Measurements from ENCODE around the gene IQCH.

The IQCH gene

GRCh38 chr15:67225336-67225735, 29.2 kb upstream of the IQCH start:
- Histone ChIP-seq H3K27ac (ENCODE audit: low read depth, low read length) (peak overlapping the region; percentile 74), H3K79me2 (ENCODE audit: control insufficient read depth, insufficient read depth, low read length, unreplicated experiment) (no peaks in the 10 kb centered on the region), H3K4me3 (ENCODE audit: low read depth, low read length) (peak overlapping the region; percentile 19; the same call in 1 of the 2 replicates), H3K4me1 (ENCODE audit: control insufficient read depth, insufficient read depth, low read length, unreplicated experiment) (peaks cover 13% of the 10 kb centered on the region), H2AFZ (ENCODE audit: low read length, unreplicated experiment) (no peak overlapping the region), H3K27me3 (ENCODE audit: insufficient read depth, low read length) (no peaks in the 10 kb centered on the region), H3K36me3 (ENCODE audit: insufficient read depth, low read length) (peaks cover 8% of the 10 kb centered on the region; the same call in 1 of the 2 replicates)

- H3K36me3 ChIP-seq (ENCODE audit: insufficient read depth, low read length) = peaks cover 19% of the 10 kb centered on the region
Measured at GRCh38 chr15:67227431-67227830, 27.2 kb upstream of the IQCH start.

GRCh38 chr15:67227846-67228245, 26.7 kb upstream of the IQCH start:
- Histone ChIP-seq H3K4me3 (ENCODE audit: low read depth, low read length) (no peak overlapping the region), H3K27ac (ENCODE audit: low read depth, low read length) (no peak overlapping the region), H2AFZ (ENCODE audit: low read length, unreplicated experiment) (no peak overlapping the region), H3K27me3 (ENCODE audit: insufficient read depth, low read length) (no peaks in the 10 kb centered on the region), H3K79me2 (ENCODE audit: control insufficient read depth, insufficient read depth, low read length, unreplicated experiment) (no peaks in the 10 kb centered on the region), H3K36me3 (ENCODE audit: insufficient read depth, low read length) (peaks cover 23% of the 10 kb centered on the region), H3K4me1 (ENCODE audit: control insufficient read depth, insufficient read depth, low read length, unreplicated experiment) (peaks cover 13% of the 10 kb centered on the region)

More at GRCh38 chr15:67227431-67227830, 27.2 kb upstream of the IQCH start:
- H3K79me2 ChIP-seq (ENCODE audit: control insufficient read depth, insufficient read depth, low read length, unreplicated experiment) = no peaks in the 10 kb centered on the region
- peaks cover 13% of the 10 kb centered on the region for H3K4me1 ChIP-seq (ENCODE audit: control insufficient read depth, insufficient read depth, low read length, unreplicated experiment)
- no peak overlapping the region for H3K4me3 ChIP-seq (ENCODE audit: low read depth, low read length)
- H2AFZ ChIP-seq (ENCODE audit: low read length, unreplicated experiment) = no peak overlapping the region
- no peak overlapping the region for H3K27ac ChIP-seq (ENCODE audit: low read depth, low read length)
- no peaks in the 10 kb centered on the region for H3K27me3 ChIP-seq (ENCODE audit: insufficient read depth, low read length)

- H2AFZ ChIP-seq (ENCODE audit: low read length, unreplicated experiment) = no peak overlapping the region
- H3K36me3 ChIP-seq (ENCODE audit: insufficient read depth, low read length) = peaks cover 28% of the 10 kb centered on the region
- no peaks in the 10 kb centered on the region for H3K79me2 ChIP-seq (ENCODE audit: control insufficient read depth, insufficient read depth, low read length, unreplicated experiment)
- H3K27me3 ChIP-seq (ENCODE audit: insufficient read depth, low read length) = no peaks in the 10 kb centered on the region
- peaks cover 13% of the 10 kb centered on the region for H3K4me1 ChIP-seq (ENCODE audit: control insufficient read depth, insufficient read depth, low read length, unreplicated experiment)
- H3K4me3 ChIP-seq (ENCODE audit: low read depth, low read length) = no peak overlapping the region
- H3K27ac ChIP-seq (ENCODE audit: low read depth, low read length) = no peak overlapping the region
Measured at GRCh38 chr15:67228286-67228685, 26.3 kb upstream of the IQCH start.

GRCh38 chr15:67230504-67230903, 24.1 kb upstream of the IQCH start:
- Histone ChIP-seq H2AFZ (ENCODE audit: low read length, unreplicated experiment) (no peak overlapping the region), H3K4me1 (ENCODE audit: control insufficient read depth, insufficient read depth, low read length, unreplicated experiment) (peaks cover 6% of the 10 kb centered on the region), H3K27ac (ENCODE audit: low read depth, low read length) (no peak overlapping the region), H3K4me3 (ENCODE audit: low read depth, low read length) (no peak overlapping the region), H3K27me3 (ENCODE audit: insufficient read depth, low read length) (no peaks in the 10 kb centered on the region), H3K79me2 (ENCODE audit: control insufficient read depth, insufficient read depth, low read length, unreplicated experiment) (no peaks in the 10 kb centered on the region), H3K36me3 (ENCODE audit: insufficient read depth, low read length) (peaks cover 35% of the 10 kb centered on the region)

GRCh38 chr15:67232591-67232990, 22.0 kb upstream of the IQCH start:
- H3K27me3 ChIP-seq (ENCODE audit: insufficient read depth, low read length) = no peaks in the 10 kb centered on the region
- H3K27ac ChIP-seq (ENCODE audit: low read depth, low read length) = no peak overlapping the region
- H3K36me3 ChIP-seq (ENCODE audit: insufficient read depth, low read length) = peaks cover 30% of the 10 kb centered on the region
- H3K4me1 ChIP-seq (ENCODE audit: control insufficient read depth, insufficient read depth, low read length, unreplicated experiment) = no peaks in the 10 kb centered on the region
- peaks cover 8% of the 10 kb centered on the region for H3K79me2 ChIP-seq (ENCODE audit: control insufficient read depth, insufficient read depth, low read length, unreplicated experiment)
- no peak overlapping the region for H2AFZ ChIP-seq (ENCODE audit: low read length, unreplicated experiment)
- no peak overlapping the region for H3K4me3 ChIP-seq (ENCODE audit: low read depth, low read length)

- no peak overlapping the region for H2AFZ ChIP-seq (ENCODE audit: low read length, unreplicated experiment)
- no peaks in the 10 kb centered on the region for H3K27me3 ChIP-seq (ENCODE audit: insufficient read depth, low read length)
- peak overlapping the region; percentile 19; the same call in 1 of the 2 replicates for H3K27ac ChIP-seq (ENCODE audit: low read depth, low read length)
- peaks cover 4% of the 10 kb centered on the region; the same call in 1 of the 2 replicates for H3K36me3 ChIP-seq (ENCODE audit: insufficient read depth, low read length)
- peaks cover 22% of the 10 kb centered on the region for H3K4me1 ChIP-seq (ENCODE audit: control insufficient read depth, insufficient read depth, low read length, unreplicated experiment)
- H3K79me2 ChIP-seq (ENCODE audit: control insufficient read depth, insufficient read depth, low read length, unreplicated experiment) = peaks cover 67% of the 10 kb centered on the region
- H3K4me3 ChIP-seq (ENCODE audit: low read depth, low read length) = no peak overlapping the region
Measured at GRCh38 chr15:67240235-67241131, 14.1 kb upstream of the IQCH start.

- H3K27ac ChIP-seq (ENCODE audit: low read depth, low read length) = no peak overlapping the region
- peaks cover 75% of the 10 kb centered on the region for H3K79me2 ChIP-seq (ENCODE audit: control insufficient read depth, insufficient read depth, low read length, unreplicated experiment)
Measured at GRCh38 chr15:67241132-67241855, 13.3 kb upstream of the IQCH start.

GRCh38 chr15:67242708-67243111, 11.9 kb upstream of the IQCH start:
- Histone ChIP-seq H2AFZ (ENCODE audit: low read length, unreplicated experiment) (no peak overlapping the region), H3K79me2 (ENCODE audit: control insufficient read depth, insufficient read depth, low read length, unreplicated experiment) (peaks cover 76% of the 10 kb centered on the region), H3K27ac (ENCODE audit: low read depth, low read length) (no peak overlapping the region)

More at GRCh38 chr15:67241132-67241855, 13.3 kb upstream of the IQCH start:
- Histone ChIP-seq H3K4me1 (ENCODE audit: control insufficient read depth, insufficient read depth, low read length, unreplicated experiment) (peaks cover 22% of the 10 kb centered on the region), H2AFZ (ENCODE audit: low read length, unreplicated experiment) (no peak overlapping the region), H3K36me3 (ENCODE audit: insufficient read depth, low read length) (peaks cover 5% of the 10 kb centered on the region; the same call in 1 of the 2 replicates), H3K4me3 (ENCODE audit: low read depth, low read length) (no peak overlapping the region), H3K27me3 (ENCODE audit: insufficient read depth, low read length) (no peaks in the 10 kb centered on the region)

GRCh38 chr15:67244971-67245478, 9.6 kb upstream of the IQCH start:
- Histone ChIP-seq H3K36me3 (ENCODE audit: insufficient read depth, low read length) (peaks cover 11% of the 10 kb centered on the region; the same call in 1 of the 2 replicates), H3K27me3 (ENCODE audit: insufficient read depth, low read length) (no peaks in the 10 kb centered on the region), H3K79me2 (ENCODE audit: control insufficient read depth, insufficient read depth, low read length, unreplicated experiment) (peaks cover 71% of the 10 kb centered on the region), H2AFZ (ENCODE audit: low read length, unreplicated experiment) (no peak overlapping the region), H3K4me3 (ENCODE audit: low read depth, low read length) (no peak overlapping the region), H3K27ac (ENCODE audit: low read depth, low read length) (no peak overlapping the region), H3K4me1 (ENCODE audit: control insufficient read depth, insufficient read depth, low read length, unreplicated experiment) (peaks cover 7% of the 10 kb centered on the region)

More at GRCh38 chr15:67242708-67243111, 11.9 kb upstream of the IQCH start:
- Histone ChIP-seq H3K4me1 (ENCODE audit: control insufficient read depth, insufficient read depth, low read length, unreplicated experiment) (peaks cover 22% of the 10 kb centered on the region), H3K4me3 (ENCODE audit: low read depth, low read length) (no peak overlapping the region), H3K27me3 (ENCODE audit: insufficient read depth, low read length) (no peaks in the 10 kb centered on the region), H3K36me3 (ENCODE audit: insufficient read depth, low read length) (peaks cover 11% of the 10 kb centered on the region; the same call in 1 of the 2 replicates)
